ENCODE data around the gene LHX5. TPM values are rescaled to one million over a fixed set of nuclear protein-coding genes. Genes with fewer than 3 reads are reported as not detected.
"Not testable (repeated sequence)": the region's sequence is repeated elsewhere in the genome, so short reads cannot be mapped to it uniquely, and the experiment has no call there.

The LHX5 gene
- total RNA-seq (2014; rRNA removed; shearing (Covaris generic)): not detected in 2 replicates

- Histone ChIP-seq H3K4me1 (replicated peaks) (peaks cover 11% of the 10 kb centered on the region), H3K36me3 (no peaks in the 10 kb centered on the region), H3K4me3 (no peak within 1 kb of the TSS), H3K27ac (no peak within 1 kb of the TSS), H3K27me3 (replicated peaks) (peaks cover 95% of the 10 kb centered on the region), H3K9me3 (replicated peaks) (no peaks in the 10 kb centered on the region)
- DNase-seq (ENCODE audit: low read depth in 1 of 2, low spot score in 2 of 2): no peak
Observed at GRCh38 chr12:113471619-113472171, at the start of gene LHX5. TSS of gene LHX5 (minus strand) at chr12:113471871. CDS start at chr12:113471498, 373 bp downstream.

- Histone ChIP-seq H3K4me1 (replicated peaks) (no peaks in the 10 kb centered on the region), H3K27ac (no peak overlapping the region), H3K36me3 (no peaks in the 10 kb centered on the region), H3K27me3 (replicated peaks) (peaks cover 57% of the 10 kb centered on the region), H3K4me3 (no peak overlapping the region), H3K9me3 (replicated peaks) (no peaks in the 10 kb centered on the region)
- no peak for DNase-seq (ENCODE audit: low read depth in 1 of 2, low spot score in 2 of 2)
Observed at GRCh38 chr12:113519464-113520307, 48.0 kb upstream of the LHX5 start.

GRCh38 chr12:113515082-113515856, 43.6 kb upstream of the LHX5 start:
- H3K4me3 ChIP-seq: no peak overlapping the region
- no peaks in the 10 kb centered on the region for H3K36me3 ChIP-seq
- no peak overlapping the region for H3K27ac ChIP-seq
- H3K4me1 ChIP-seq (replicated peaks): no peaks in the 10 kb centered on the region
- peaks cover 48% of the 10 kb centered on the region for H3K27me3 ChIP-seq (replicated peaks)
- no peak for DNase-seq (ENCODE audit: low read depth in 1 of 2, low spot score in 2 of 2)
- no peaks in the 10 kb centered on the region for H3K9me3 ChIP-seq (replicated peaks)

- Histone ChIP-seq H3K27ac (no peak overlapping the region), H3K27me3 (replicated peaks) (peaks cover 44% of the 10 kb centered on the region), H3K36me3 (no peaks in the 10 kb centered on the region), H3K4me3 (no peak overlapping the region), H3K4me1 (replicated peaks) (no peaks in the 10 kb centered on the region), H3K9me3 (replicated peaks) (no peaks in the 10 kb centered on the region)
- no peak for DNase-seq (ENCODE audit: low read depth in 1 of 2, low spot score in 2 of 2)
Observed at GRCh38 chr12:113514602-113515001, 42.9 kb upstream of the LHX5 start.

GRCh38 chr12:113512568-113512967, 40.9 kb upstream of the LHX5 start:
- Histone ChIP-seq H3K4me1 (replicated peaks) (no peaks in the 10 kb centered on the region), H3K36me3 (no peaks in the 10 kb centered on the region), H3K4me3 (no peak overlapping the region), H3K9me3 (replicated peaks) (no peaks in the 10 kb centered on the region), H3K27ac (no peak overlapping the region), H3K27me3 (replicated peaks) (peaks cover 36% of the 10 kb centered on the region)
- no peak for DNase-seq (ENCODE audit: low read depth in 1 of 2, low spot score in 2 of 2)

- no peaks in the 10 kb centered on the region for H3K9me3 ChIP-seq (replicated peaks)
- H3K27ac ChIP-seq: no peak overlapping the region
- H3K27me3 ChIP-seq (replicated peaks): peaks cover 7% of the 10 kb centered on the region; the same call in 1 of the 2 replicates
- H3K36me3 ChIP-seq: no peaks in the 10 kb centered on the region
- H3K4me3 ChIP-seq: no peak overlapping the region
- no peak for DNase-seq (ENCODE audit: low read depth in 1 of 2, low spot score in 2 of 2)
- H3K4me1 ChIP-seq (replicated peaks): no peaks in the 10 kb centered on the region
Observed at GRCh38 chr12:113506867-113507266, 35.2 kb upstream of the LHX5 start.

- H3K27me3 ChIP-seq (replicated peaks): peaks cover 14% of the 10 kb centered on the region
- no peak overlapping the region for H3K4me3 ChIP-seq
- H3K27ac ChIP-seq: no peak overlapping the region
- H3K9me3 ChIP-seq (replicated peaks): no peaks in the 10 kb centered on the region
- H3K36me3 ChIP-seq: no peaks in the 10 kb centered on the region
- H3K4me1 ChIP-seq (replicated peaks): no peaks in the 10 kb centered on the region
- no peak for DNase-seq (ENCODE audit: low read depth in 1 of 2, low spot score in 2 of 2)
Observed at GRCh38 chr12:113505941-113506340, 34.3 kb upstream of the LHX5 start.

GRCh38 chr12:113504917-113505316, 33.2 kb upstream of the LHX5 start:
- H3K4me1 ChIP-seq (replicated peaks): no peaks in the 10 kb centered on the region
- H3K36me3 ChIP-seq: no peaks in the 10 kb centered on the region
- H3K4me3 ChIP-seq: no peak overlapping the region
- no peak overlapping the region for H3K27ac ChIP-seq
- peaks cover 22% of the 10 kb centered on the region for H3K27me3 ChIP-seq (replicated peaks)
- no peak for DNase-seq (ENCODE audit: low read depth in 1 of 2, low spot score in 2 of 2)
- no peaks in the 10 kb centered on the region for H3K9me3 ChIP-seq (replicated peaks)

- peaks cover 27% of the 10 kb centered on the region for H3K27me3 ChIP-seq (replicated peaks)
- no peak overlapping the region for H3K27ac ChIP-seq
- no peaks in the 10 kb centered on the region for H3K36me3 ChIP-seq
- H3K4me3 ChIP-seq: no peak overlapping the region
- no peaks in the 10 kb centered on the region for H3K9me3 ChIP-seq (replicated peaks)
- no peak for DNase-seq (ENCODE audit: low read depth in 1 of 2, low spot score in 2 of 2)
- no peaks in the 10 kb centered on the region for H3K4me1 ChIP-seq (replicated peaks)
Observed at GRCh38 chr12:113500782-113501311, 29.2 kb upstream of the LHX5 start.

GRCh38 chr12:113500306-113500675, 28.6 kb upstream of the LHX5 start:
- Histone ChIP-seq H3K4me3 (no peak overlapping the region), H3K27me3 (replicated peaks) (peaks cover 27% of the 10 kb centered on the region), H3K9me3 (replicated peaks) (no peaks in the 10 kb centered on the region), H3K4me1 (replicated peaks) (no peaks in the 10 kb centered on the region), H3K27ac (no peak overlapping the region), H3K36me3 (no peaks in the 10 kb centered on the region)
- no peak for DNase-seq (ENCODE audit: low read depth in 1 of 2, low spot score in 2 of 2)

- no peak overlapping the region for H3K27ac ChIP-seq
Observed at GRCh38 chr12:113498490-113498889, 26.8 kb upstream of the LHX5 start.

GRCh38 chr12:113497693-113498092, 26.0 kb upstream of the LHX5 start:
- Histone ChIP-seq H3K4me3 (no peak overlapping the region), H3K27ac (no peak overlapping the region), H3K9me3 (replicated peaks) (no peaks in the 10 kb centered on the region), H3K4me1 (replicated peaks) (no peaks in the 10 kb centered on the region), H3K27me3 (replicated peaks) (peaks cover 22% of the 10 kb centered on the region), H3K36me3 (no peaks in the 10 kb centered on the region)
- DNase-seq (ENCODE audit: low read depth in 1 of 2, low spot score in 2 of 2): no peak

More at GRCh38 chr12:113498490-113498889, 26.8 kb upstream of the LHX5 start:
- DNase-seq (ENCODE audit: low read depth in 1 of 2, low spot score in 2 of 2): no peak
- Histone ChIP-seq H3K4me3 (no peak overlapping the region), H3K4me1 (replicated peaks) (no peaks in the 10 kb centered on the region), H3K27me3 (replicated peaks) (peaks cover 22% of the 10 kb centered on the region), H3K36me3 (no peaks in the 10 kb centered on the region), H3K9me3 (replicated peaks) (no peaks in the 10 kb centered on the region)

GRCh38 chr12:113495941-113496340, 24.3 kb upstream of the LHX5 start:
- not testable (repeated sequence) for H3K36me3 ChIP-seq; H3K27ac ChIP-seq; DNase-seq (ENCODE audit: low read depth in 1 of 2, low spot score in 2 of 2); H3K4me1 ChIP-seq (replicated peaks); H3K9me3 ChIP-seq (replicated peaks); H3K4me3 ChIP-seq
- peaks cover 13% of the 10 kb centered on the region for H3K27me3 ChIP-seq (replicated peaks)

GRCh38 chr12:113488322-113488721, 16.7 kb upstream of the LHX5 start:
- Histone ChIP-seq H3K36me3 (no peaks in the 10 kb centered on the region), H3K9me3 (replicated peaks) (no peaks in the 10 kb centered on the region), H3K4me3 (no peak overlapping the region), H3K4me1 (replicated peaks) (no peaks in the 10 kb centered on the region), H3K27me3 (replicated peaks) (peaks cover 12% of the 10 kb centered on the region; the same call in 1 of the 2 replicates), H3K27ac (no peak overlapping the region)
- DNase-seq (ENCODE audit: low read depth in 1 of 2, low spot score in 2 of 2): no peak
